ENCODE data around the gene XXYLT1. TPM values are rescaled to one million over a fixed set of nuclear protein-coding genes. Genes with fewer than 3 reads are reported as not detected.

Gene XXYLT1
- total and polyA plus RNA-seq, 2 of the 4 experiments (the other 2 are of a cell fraction): 14.7 to 18.1 TPM

- Histone ChIP-seq H2AFZ (replicated peaks; ENCODE audit: low read length, poor library complexity) (no peak overlapping the region), H2AK5ac (ENCODE audit: low read depth, low read length) (no peak overlapping the region), H3K4me2 (ENCODE audit: low read depth, low read length) (no peak overlapping the region), H2BK20ac (ENCODE audit: low read depth, low read length) (no peak overlapping the region), H3K4ac (ENCODE audit: low read depth, low read length) (no peak overlapping the region), H2BK5ac (ENCODE audit: low read depth, low read length, poor library complexity, severe bottlenecking) (no peak overlapping the region), H3K4me3 (ENCODE audit: insufficient read depth, low read depth, low read length) (no peak overlapping the region), H3K36me3 (ENCODE audit: control insufficient read depth, insufficient read depth, low read length) (no peaks in the 10 kb centered on the region), H3K4me1 (ENCODE audit: control insufficient read depth, insufficient read depth, low read length) (no peaks in the 10 kb centered on the region), H3K27ac (ENCODE audit: insufficient read depth, low read length) (no peak overlapping the region), H3K79me1 (ENCODE audit: low read depth in 1 of 2, low read length in 2 of 2) (no peaks in the 10 kb centered on the region), H4K8ac (ENCODE audit: low read depth in 2 of 2, low read length in 2 of 2) (no peak overlapping the region), H3K9me1 (ENCODE audit: insufficient read depth, low read length) (no peaks in the 10 kb centered on the region), H3K9me3 (ENCODE audit: control insufficient read depth, insufficient read depth, low read length) (peaks cover 4% of the 10 kb centered on the region), H3K14ac (replicated peaks; ENCODE audit: low read depth, low read length) (no peak overlapping the region), H4K91ac (ENCODE audit: insufficient read depth, low read depth, low read length) (no peak overlapping the region), H2BK120ac (ENCODE audit: low read depth, low read length) (no peak overlapping the region), H3K56ac (ENCODE audit: extremely low read depth, insufficient read depth, low read length) (no peak overlapping the region), H2BK15ac (ENCODE audit: low read depth, low read length) (no peak overlapping the region), H3K27me3 (ENCODE audit: control insufficient read depth, insufficient read depth, low read length) (peaks cover 53% of the 10 kb centered on the region), H3K18ac (ENCODE audit: low read depth, low read length) (no peak overlapping the region), H4K5ac (ENCODE audit: low read depth, low read length) (no peak overlapping the region), H3K23ac (ENCODE audit: low read depth, low read length) (no peak overlapping the region), H4K20me1 (ENCODE audit: insufficient read depth, low read length) (no peaks in the 10 kb centered on the region), H3K9ac (ENCODE audit: low read depth, low read length) (no peak overlapping the region), H2AK9ac (replicated peaks; ENCODE audit: low read depth, low read length, poor library complexity) (no peak overlapping the region)
- POLR2A ChIA-PET (ENCODE audit: unreplicated experiment): no interaction called here
- in situ Hi-C loops (cut with MboI; ENCODE audit: low sequenced_read_pairs): no loop called here
- dilution Hi-C loops (cut with HindIII; ENCODE audit: low sequenced_read_pairs, unreplicated experiment): no loop called here
- no TSS peak for BruUV-seq (replicated peaks)
- intact Hi-C loops (cut with micrococcal nuclease): no loop called here
- no peak for DNase-seq
- ATAC-seq (ENCODE audit: low read depth): no peak
- TF ChIP-seq CHD1 (IDR thresholded peaks at IDR 0.05; ENCODE audit: low read depth, low read length) (no peak), CTCF (conservative IDR thresholded peaks at IDR 0.05; ENCODE audit: low read depth, low read length) (no peak), FOS (IDR thresholded peaks at IDR 0.05; ENCODE audit: low read depth, low read length) (no peak), MXI1 (IDR thresholded peaks at IDR 0.05; ENCODE audit: borderline replicate concordance, low read depth, low read length) (no peak), BHLHE40 (IDR thresholded peaks at IDR 0.05; ENCODE audit: low read depth, low read length) (no peak), RFX5 (IDR thresholded peaks at IDR 0.05; ENCODE audit: low read depth, low read length) (no peak), ELK1 (IDR thresholded peaks at IDR 0.05; ENCODE audit: borderline replicate concordance, low read depth, low read length) (no peak)
- CTCF ChIA-PET: no interaction called here
- WGBS, 2 experiments (ENCODE audit: extremely low coverage in 2 of 2, insufficient read length in 1 of 2): no CpG with 5 or more reads among the region's 11 CpGs
Measured at GRCh38 chr3:195040094-195040493, 230.9 kb downstream of the XXYLT1 start.

Data from IMR-90 (cell line).